Measurements from ENCODE around the gene GARIN5A.

- TF ChIP-seq POLR2A (IDR thresholded peaks at IDR 0.05) = no peak
- TF ChIP-seq CTCF (IDR thresholded peaks at IDR 0.05) = no peak
These were observed 59.3 kb downstream of the GARIN5A start for GRCh38 chr19:50417111-50418081.
